GM18873 (cell line): ENCODE data around the gene WLS.

Source experiments
- ATAC-seq: cut with Tn5 transposase; IDR thresholded peaks from one replicate; pipeline ENCODE4 v1.9.1; 2021; ENCODE audit warnings: mild to moderate bottlenecking, moderate library complexity, moderate number of reproducible peaks; ENCODE audit not compliant: unreplicated experiment, low FRiP score

Gene WLS

DNA sequence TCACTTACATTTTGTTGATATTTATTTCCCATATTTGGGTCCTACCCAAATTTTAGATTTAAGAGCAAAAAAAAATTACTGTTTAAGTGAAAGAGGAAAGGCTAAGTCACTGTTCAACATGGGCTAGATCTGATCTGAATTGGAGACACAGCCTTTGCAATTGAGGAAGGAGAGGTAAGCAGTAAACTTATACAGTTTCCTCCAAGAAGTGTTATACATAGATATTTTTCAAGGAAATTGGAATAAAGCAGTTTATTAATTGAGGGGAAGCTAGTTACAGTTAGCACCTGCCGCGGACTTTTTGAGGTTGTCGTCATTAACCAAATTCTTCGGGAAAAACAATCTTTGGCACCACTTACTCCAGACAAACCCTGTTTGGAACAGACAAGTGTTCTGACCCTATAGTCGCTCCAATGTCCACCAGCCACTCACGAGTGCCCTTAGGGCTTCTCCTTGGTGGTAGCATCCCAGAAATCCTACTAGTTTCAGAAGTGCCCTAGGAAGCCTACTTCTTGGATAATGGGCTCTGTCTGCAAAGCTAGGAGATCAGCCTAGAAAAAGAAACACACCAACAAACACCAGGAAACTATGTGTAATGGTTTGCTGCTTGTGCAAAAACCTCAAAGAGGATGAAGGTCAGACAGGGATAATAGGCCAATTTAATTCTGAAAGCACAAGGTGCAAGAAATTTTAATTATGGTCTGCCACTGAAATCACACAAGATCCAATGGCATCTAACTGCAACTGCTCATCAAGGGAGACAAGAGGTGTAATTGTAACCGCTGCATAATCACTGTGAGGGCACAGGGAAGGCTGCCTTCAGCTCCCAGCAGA, 2.5 kb downstream of the WLS start:
- ATAC-seq: no peak

DNA sequence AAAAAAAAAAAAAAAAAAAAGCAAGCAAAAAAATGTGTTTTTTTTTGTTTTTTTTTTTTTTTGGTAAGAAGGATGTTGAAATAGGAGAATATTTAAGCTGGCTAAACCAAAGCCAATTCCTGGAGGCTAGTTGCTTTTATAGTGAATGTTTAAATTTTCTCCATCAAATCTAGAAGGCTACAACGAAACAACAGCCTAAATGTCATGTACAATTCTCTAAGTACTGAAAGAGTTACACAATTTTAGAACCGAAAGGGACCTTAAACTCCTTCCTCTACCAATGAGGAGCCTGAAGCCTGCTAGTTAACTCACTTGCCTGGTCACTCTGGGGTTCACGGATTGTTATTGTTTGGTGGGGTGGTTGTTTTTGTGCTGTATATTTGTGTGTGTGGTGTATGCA, 3.5 kb downstream of the WLS start:
- no peak for ATAC-seq

- ATAC-seq: no peak
Measured at GRCh38 chr1:68227598-68227997, 4.7 kb downstream of the WLS start.

DNA sequence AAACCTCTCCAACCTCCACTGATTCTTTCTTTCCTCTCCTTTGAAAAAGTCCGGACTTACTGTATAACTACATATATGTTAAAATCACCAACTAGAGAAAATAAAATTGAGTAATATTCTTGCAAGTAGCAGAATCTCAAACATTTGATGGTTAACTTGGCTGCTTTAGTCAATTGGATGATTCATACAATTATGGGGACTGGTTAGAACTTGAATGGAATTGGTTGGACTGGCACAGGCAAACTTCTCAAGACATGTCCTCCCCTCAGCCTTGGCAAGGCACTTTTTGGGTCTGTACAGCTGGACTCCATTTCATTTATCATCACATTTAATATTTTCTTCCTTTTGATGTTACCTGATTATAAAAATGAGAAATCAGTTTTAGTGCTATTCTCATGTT, 6.5 kb downstream of the WLS start:
- no peak for ATAC-seq

- no peak for ATAC-seq
Measured at GRCh38 chr1:68223687-68224086, 8.6 kb downstream of the WLS start.

DNA sequence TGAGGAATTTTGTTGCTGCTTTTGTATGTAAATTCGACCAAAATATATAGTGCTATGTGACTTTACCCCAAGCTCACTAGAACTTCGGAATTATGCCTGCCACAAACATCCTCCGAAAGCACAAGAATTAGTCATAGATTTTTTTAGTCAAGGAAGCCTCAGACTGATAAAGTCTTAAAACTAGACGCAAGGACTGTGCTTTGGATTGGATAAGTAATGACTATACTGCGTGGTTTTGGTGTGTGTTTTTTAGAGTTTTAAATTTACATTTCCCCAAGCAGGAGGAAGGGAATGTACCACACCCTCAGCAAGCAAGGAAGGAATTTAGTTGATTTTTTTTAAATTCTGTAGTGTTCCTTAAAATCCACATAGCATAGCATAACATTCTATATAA, 10.3 kb downstream of the WLS start:
- no peak for ATAC-seq

DNA sequence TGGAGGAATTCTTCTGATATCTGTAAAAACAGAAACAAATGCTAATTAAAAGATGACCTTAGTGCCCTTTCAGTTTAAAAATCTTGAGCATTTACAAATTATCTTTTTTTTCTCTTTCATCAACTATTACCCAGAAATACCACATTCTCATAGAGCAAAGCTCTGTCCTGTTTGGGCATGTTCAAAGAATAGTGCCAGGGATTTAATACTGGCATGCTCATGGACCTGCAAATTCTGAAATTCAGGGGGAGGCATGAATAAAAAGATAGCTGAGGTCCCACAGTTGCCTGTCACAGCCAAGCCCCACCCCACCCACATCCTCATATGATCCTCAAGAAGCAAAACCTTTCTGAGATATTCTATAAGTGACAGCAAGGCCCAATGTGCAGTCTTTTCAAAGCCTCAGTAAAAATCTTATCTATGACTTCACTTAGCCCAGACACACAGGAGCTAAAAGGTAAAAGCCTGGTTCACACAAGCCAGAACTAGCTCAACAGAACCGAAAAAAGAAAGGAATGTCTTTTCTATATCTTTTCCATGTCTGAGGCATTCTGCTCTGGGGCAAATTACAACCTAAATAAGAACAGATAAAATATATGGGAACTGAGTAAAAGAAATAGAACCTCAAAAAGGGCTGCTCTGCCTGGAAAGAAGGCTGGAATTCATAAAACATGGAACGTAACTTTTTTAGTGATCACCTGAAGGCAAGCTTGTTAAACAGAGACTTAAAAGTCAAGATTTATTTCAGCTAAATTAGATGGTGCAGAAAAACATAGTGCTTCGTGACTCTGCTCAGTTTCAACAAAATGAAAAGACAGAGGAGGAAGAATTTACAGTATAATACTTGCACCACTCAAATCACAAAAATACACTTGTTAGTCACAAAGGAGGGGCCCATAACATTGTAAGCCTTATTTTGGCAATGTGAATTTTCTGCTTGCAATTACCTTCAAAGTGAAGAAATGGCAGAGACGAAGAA, 11.0 kb downstream of the WLS start:
- no peak for ATAC-seq

- no peak for ATAC-seq
Measured at GRCh38 chr1:68220420-68220819, 11.9 kb downstream of the WLS start.

GRCh38 chr1:68218490-68218889, 13.8 kb downstream of the WLS start:
- no peak for ATAC-seq

DNA sequence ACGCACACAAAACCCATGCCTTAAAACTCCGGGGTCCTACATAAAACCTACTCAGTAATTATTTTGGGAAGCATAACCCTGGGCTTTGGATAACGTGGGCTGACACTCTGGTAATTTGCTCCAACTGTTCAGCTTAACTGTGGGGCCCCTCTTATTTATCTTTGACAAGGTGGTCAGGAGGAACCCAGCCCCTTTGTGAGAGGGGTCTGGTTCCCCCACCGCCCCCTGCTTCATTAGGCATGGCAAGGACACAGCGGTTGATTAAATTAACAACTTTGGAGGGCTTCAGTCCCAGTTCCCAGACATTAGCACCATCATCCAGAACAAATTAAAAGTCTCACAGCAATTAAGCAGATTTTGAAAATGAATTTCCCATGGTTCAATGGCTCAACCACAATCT, 14.7 kb downstream of the WLS start:
- ATAC-seq: no peak

DNA sequence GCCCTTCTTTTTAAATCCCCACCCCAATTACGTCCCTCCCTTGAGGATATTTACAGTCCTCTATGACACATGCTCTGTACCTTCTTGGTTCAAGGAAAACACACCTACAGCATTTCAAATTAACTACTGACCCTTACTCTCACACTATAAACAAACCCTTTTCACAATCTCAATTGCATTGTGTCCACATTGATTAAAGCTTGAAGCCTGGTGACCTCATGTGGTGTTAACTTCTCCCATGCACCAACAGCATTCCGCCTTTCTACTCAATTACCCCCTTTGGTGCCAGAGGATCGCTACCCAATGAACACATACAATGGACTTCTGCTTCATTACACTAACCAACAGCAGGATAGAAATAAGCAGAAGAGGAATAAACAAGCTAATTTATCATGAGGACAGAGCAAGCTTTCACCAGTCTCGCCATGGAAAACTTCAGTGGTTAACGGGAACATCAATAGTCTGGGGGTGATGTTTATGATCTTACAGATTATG, 15.2 kb downstream of the WLS start:
- ATAC-seq: no peak

- no peak for ATAC-seq
Measured at GRCh38 chr1:68216089-68216772, 16.1 kb downstream of the WLS start.

DNA sequence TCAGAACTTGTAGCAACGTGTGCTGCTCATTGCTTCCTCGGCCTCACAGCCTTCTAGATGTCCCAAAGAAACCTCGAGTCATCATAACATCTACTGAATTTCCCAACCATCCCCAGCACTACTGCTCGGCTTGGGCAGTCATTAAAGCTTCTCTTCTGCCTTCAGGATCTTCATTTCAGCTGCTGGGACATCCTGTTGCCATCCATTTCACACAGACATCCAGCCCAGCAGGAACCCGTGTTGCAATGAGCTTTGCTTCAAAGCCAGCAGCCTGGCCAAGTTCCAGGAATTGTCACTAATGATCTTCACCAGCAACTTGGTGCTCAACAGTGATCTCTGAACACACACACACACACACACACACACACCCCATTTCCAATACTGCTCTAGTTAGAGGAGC, 18.5 kb downstream of the WLS start:
- ATAC-seq: no peak

DNA sequence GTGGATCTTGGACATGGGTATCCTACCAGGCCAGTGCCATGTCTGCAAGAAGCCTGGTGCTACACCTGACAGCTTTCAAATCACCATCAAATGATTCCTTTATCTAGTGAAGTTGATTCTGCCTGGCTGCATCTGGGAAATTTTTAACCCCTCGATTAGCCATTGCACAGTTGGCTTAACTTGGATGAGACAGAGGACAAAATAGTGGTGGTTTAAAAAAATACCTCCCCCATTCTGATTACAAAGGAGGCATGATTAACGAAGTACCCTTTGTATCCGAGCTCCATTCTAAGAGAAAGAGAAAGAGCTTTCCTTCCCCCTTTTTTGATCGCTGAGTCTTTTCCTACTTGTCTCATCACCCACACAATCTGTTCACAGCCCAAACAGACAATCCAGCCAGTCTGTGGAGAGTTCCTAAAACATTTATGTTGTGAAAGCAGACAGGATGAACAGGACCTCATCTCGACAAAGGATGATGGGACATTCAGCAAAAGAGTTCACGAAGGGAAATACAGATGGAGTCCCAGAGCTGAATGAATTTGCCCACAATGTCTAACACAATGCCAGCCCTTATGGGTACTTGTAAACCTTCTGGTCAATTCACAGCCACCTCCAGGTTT, 20.5 kb downstream of the WLS start:
- ATAC-seq: no peak

- ATAC-seq: no peak
Measured at GRCh38 chr1:68210829-68211228, 21.5 kb downstream of the WLS start.

- ATAC-seq: no peak
Measured at GRCh38 chr1:68210027-68210426, 22.3 kb downstream of the WLS start.

DNA sequence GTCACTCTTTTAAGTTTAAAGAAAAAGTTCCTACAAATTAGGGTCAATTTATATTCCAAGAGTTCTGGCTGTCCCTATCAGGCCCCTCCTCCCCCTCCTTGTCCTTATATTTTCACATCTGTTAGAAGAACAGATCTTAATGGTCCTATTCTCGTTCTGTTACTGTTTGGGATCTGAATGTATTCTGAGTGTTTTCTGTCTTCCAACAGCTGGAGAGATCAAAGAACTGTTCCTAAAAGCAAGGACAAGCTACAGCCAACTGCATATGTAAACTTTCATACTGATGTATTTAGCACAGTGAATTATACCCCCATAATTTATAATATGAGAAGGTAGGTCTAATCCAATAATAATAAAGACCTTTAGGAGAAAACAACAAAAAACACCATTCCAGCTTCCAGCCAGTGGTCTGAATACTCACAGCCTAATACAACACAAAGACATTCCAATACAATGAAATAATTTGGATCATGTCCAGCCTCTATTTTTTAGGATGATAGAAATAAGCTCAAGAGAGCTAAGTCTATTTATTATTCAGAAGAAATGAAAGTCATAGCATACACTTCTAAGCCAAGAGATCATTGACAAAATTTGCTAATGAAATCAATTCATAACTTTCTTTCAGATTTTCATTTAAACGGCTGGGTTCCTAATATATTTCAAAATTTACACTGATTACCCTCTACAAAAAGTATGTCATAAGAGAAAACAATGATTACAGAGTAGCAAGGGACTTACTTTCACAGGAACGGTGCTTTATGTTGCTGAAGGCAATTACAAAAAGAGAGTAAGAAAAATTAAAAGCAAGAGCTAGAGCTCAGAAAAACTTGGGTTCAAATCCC, 25.3 kb downstream of the WLS start:
- ATAC-seq: no peak

GRCh38 chr1:68205794-68206358, 26.4 kb downstream of the WLS start:
- ATAC-seq: no peak

DNA sequence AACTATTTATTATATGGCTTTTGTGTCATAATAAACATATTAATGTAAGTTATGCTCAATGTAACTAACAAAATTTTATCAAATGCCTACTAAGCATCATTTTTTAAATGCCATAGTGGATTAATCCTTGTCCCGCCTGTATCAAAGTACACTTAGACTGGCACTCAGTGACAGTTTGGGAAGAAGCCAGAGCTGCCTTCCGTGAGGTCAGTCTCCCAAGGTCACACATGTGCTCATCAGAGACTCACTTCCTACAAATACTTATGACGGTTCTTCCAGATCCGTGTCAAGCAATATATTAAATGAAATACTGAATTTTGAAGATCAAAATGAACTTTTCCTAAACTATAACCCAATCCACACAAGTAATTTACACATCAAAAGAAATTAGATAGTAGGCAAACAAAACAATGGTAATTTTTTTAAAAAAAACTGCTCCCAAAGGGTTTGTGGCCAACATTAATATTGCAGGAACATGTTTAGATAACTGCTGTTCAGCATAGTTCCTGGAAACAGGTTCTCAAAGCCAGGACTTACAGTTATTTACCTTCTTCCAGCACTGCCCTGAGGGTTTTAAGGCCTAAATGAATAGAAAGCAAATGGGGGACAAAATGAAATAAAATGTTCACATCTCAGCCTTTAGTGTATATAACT, 27.2 kb downstream of the WLS start:
- no peak for ATAC-seq
